WERI-Rb-1 (cell line): ENCODE results near the gene NR3C2.
"Not testable (repeated sequence)": the region's sequence is repeated elsewhere in the genome, so short reads cannot be mapped to it uniquely, and the experiment has no call there.

Experiments
- DNase-seq: peaks from one replicate; pipeline ENCODE4 v3.0.0-alpha.2; 2020
- H3K27ac ChIP-seq: fragments of 250-450 bp; sonication (Bioruptor Pico); 2 replicates; pipeline ENCODE4 v1.5.1; 2020; ENCODE audit warnings: mild to moderate bottlenecking, moderate library complexity
- H3K27me3 ChIP-seq: fragments of 250-450 bp; sonication (Bioruptor Pico); 2 replicates; pipeline ENCODE4 v1.5.1; 2021; ENCODE audit warnings: mild to moderate bottlenecking, low read depth, moderate library complexity; ENCODE audit not compliant: insufficient read depth, severe bottlenecking
- H3K36me3 ChIP-seq: fragments of 250-450 bp; sonication (Bioruptor Pico); 2 replicates; pipeline ENCODE4 v1.5.1; 2020; ENCODE audit warnings: mild to moderate bottlenecking, moderate library complexity
- H3K4me3 ChIP-seq: 2 replicates; pipeline ENCODE4 v1.5.1; 2011; ENCODE audit warnings: low read depth, mild to moderate bottlenecking, control low read depth, low read length
- H3K9me3 ChIP-seq: fragments of 250-450 bp; sonication (Bioruptor Pico); 2 replicates; pipeline ENCODE4 v1.5.1; 2021; ENCODE audit warnings: mild to moderate bottlenecking, moderate library complexity; ENCODE audit not compliant: severe bottlenecking
- TF ChIP-seq, protein P1 (sequence below): IDR thresholded peaks from 2 replicates; pipeline ENCODE4 v1.5.1; 2011; ENCODE audit warnings: low read depth, mild to moderate bottlenecking, control low read depth, inconsistent platforms, low read length

Gene NR3C2

DNA sequence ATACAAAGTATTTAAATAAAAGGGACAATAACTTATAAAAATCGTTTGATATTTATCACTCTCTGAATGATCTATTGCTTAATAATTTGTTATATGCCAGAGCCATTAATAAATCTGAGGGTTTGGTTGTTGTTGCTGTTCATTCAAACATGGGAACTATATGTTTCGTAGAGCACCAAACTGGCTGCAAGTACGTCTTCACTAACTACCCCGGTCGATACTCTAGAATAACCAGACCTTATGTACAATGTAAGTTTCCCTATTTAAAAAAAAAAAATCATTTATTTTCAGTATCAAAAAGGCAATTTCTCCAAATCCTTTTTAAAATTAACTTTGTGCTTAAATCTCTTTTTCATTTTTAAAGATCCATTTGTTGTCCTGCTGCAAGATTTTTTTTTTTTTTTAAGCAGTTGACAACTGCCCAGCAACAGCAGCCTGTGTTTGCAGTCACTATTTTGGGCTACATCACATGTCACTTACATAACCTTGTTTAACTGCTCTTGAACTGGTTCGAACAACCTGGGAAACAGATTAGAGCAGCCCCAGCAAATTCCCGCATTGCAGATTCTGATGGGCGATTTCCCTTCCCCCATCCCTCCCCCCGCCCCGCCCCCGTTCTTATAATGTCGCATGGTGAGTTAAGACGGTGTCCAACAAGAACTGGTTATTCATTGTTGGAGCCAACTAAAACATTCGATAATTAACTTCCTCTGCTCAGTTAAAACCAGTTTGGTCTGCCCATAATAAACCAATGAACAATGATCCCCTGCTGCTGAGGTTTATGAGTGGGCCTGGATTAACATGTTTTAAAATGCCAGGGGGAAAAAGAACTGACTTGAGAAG lies 238.9 kb downstream of the NR3C2 start:
- Histone ChIP-seq H3K27me3 (no peaks in the 10 kb centered on the region), H3K27ac (no peak overlapping the region), H3K9me3 (no peaks in the 10 kb centered on the region), H3K36me3 (no peaks in the 10 kb centered on the region), H3K4me3 (no peak overlapping the region)
- TF ChIP-seq, protein P1, sequence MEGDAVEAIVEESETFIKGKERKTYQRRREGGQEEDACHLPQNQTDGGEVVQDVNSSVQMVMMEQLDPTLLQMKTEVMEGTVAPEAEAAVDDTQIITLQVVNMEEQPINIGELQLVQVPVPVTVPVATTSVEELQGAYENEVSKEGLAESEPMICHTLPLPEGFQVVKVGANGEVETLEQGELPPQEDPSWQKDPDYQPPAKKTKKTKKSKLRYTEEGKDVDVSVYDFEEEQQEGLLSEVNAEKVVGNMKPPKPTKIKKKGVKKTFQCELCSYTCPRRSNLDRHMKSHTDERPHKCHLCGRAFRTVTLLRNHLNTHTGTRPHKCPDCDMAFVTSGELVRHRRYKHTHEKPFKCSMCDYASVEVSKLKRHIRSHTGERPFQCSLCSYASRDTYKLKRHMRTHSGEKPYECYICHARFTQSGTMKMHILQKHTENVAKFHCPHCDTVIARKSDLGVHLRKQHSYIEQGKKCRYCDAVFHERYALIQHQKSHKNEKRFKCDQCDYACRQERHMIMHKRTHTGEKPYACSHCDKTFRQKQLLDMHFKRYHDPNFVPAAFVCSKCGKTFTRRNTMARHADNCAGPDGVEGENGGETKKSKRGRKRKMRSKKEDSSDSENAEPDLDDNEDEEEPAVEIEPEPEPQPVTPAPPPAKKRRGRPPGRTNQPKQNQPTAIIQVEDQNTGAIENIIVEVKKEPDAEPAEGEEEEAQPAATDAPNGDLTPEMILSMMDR: no peak
- DNase-seq: no peak

DNA sequence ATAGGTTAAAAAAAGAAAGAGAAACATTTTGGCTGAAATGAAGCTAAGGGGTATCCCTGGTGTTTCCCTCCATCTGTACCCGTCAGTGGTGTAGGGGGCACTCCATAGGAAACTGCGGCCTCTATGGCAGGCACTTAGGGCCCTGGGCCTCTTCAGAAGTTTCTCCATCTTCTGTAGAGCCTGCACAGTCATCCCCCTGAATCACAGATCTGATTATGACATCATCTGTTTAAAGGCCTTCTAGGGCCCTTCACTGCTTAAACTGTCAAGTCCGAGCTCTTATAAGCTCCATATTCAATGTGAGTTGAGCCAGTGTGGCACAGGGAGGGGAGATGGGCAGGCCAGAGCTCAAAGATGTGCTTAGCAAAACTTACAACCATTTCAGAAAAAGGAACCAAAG lies 241.3 kb downstream of the NR3C2 start:
- DNase-seq: no peak
- no peak overlapping the region for H3K4me3 ChIP-seq
- TF ChIP-seq, protein P1: no peak
- H3K27ac ChIP-seq: no peak overlapping the region
- no peaks in the 10 kb centered on the region for H3K36me3 ChIP-seq
- no peaks in the 10 kb centered on the region for H3K9me3 ChIP-seq
- H3K27me3 ChIP-seq: no peaks in the 10 kb centered on the region

DNA sequence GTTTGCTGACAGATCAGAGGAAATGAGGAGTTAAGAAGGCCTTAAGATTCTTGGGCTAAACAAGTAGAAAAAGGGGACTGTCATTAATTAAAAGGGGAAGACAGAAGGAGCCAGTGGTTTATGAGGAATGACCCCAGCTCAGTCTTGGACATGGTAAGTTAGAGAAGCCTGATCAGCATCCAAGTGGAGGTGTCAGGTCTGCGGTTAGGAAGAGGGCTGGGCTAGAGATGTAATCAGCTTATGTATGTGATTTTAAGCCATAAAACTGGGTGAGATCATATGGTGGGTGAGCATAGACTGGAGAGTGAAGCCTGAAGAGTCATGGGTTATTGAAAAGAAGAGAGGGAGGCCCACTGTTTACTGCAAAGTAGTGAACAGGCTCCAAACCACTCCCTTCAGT lies 246.1 kb downstream of the NR3C2 start:
- no peaks in the 10 kb centered on the region for H3K9me3 ChIP-seq
- no peak overlapping the region for H3K27ac ChIP-seq
- H3K27me3 ChIP-seq: no peaks in the 10 kb centered on the region
- TF ChIP-seq, protein P1: no peak
- peak; percentile 51 for DNase-seq
- no peaks in the 10 kb centered on the region for H3K36me3 ChIP-seq
- H3K4me3 ChIP-seq: no peak overlapping the region

DNA sequence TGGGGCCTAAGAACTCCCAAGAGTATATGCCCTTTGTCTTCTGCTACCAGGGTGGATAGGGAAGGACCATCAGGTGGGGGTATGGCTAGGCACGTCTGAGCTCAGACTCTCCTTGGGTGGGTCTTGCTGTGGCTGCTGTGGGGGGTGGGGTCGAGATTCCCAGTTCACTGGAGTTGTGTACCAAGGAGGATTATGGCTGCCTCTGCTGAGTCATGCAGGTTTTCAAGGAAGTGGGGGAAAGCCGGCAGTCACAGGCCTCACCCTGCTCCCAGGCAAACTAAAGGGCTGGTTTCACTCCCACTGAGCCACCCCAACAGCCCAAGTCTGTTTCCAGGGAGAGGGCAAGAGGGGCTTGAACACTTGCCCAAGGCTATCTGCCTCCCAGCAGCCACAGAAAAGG lies 249.7 kb downstream of the NR3C2 start:
- Histone ChIP-seq H3K4me3 (no peak overlapping the region), H3K36me3 (no peaks in the 10 kb centered on the region), H3K9me3 (no peaks in the 10 kb centered on the region), H3K27me3 (no peaks in the 10 kb centered on the region), H3K27ac (no peak overlapping the region)
- TF ChIP-seq, protein P1: no peak
- DNase-seq: peak; percentile 19

DNA sequence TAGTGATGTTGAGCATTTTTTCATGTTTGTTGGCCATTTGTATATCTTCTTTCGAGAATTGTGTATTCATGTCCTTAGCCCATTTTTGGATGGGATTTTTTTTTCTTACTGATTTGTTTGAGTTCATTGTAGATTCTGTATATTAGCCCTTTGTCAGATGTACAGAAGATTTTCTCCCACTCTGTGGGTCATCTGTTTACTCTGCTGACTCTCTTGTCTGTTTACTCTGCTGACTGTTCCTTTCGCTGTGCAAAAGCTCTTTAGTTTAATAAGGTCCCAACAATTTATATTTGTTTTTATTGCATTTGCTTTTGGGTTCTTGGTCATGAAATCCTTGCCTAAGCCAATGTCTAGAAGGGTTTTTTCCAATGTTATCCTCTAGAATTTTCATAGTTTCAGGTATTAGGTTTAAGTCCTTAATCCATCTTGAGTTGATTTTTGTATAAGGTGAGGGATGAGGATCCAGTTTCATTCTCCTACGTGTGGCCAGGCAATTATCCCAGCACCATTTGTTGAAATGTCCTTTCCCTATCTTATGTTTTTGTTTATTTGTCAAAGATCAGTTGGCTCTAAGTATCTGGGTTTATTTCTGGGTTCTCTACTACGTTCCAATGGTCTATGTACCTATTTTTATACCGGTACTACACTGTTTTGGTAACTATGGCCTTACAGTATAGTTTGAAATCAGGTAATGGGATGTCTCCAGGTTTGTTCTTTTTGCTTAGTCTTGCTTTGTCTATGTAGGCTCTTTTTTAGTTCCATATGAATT lies 254.6 kb downstream of the NR3C2 start:
- not testable (repeated sequence) for H3K9me3 ChIP-seq, H3K27ac ChIP-seq, H3K36me3 ChIP-seq

DNA sequence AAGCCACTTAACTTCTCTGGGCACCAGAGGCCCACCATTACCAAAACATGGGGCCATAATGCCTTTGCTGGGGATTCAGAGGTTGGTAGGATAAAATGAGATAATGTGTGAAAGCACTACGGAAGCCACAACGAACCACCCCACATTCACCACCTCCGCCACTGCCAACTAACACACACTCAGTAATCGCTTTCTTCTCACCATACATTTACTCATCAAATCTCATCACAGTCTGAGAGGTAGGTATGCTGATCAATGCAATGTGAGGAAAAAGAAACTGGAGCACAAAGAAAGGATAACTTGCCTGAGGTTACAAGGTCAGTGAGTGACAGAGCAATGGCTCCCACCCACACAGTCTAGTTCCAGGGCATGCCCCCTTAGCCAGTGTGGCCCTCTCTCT lies 257.3 kb downstream of the NR3C2 start:
- H3K27me3 ChIP-seq: no peaks in the 10 kb centered on the region
- no peaks in the 10 kb centered on the region for H3K9me3 ChIP-seq
- no peak for DNase-seq
- TF ChIP-seq, protein P1: no peak
- no peak overlapping the region for H3K27ac ChIP-seq
- H3K4me3 ChIP-seq: no peak overlapping the region
- H3K36me3 ChIP-seq: no peaks in the 10 kb centered on the region

More for the DNA sequence above, 254.6 kb downstream of the NR3C2 start:
- H3K4me3 ChIP-seq, DNase-seq, H3K27me3 ChIP-seq: not testable (repeated sequence)
